Stomach (tissue), 9 donors: ENCODE data around the gene HDGF. TPM values are rescaled to one million over a fixed set of nuclear protein-coding genes. Genes with fewer than 3 reads are reported as not detected.

Source experiments
- DNase-seq, 2 donors: peaks; one replicate each; pipeline versions ENCODE4 v3.0.0 to v3.0.0-alpha.2; 2013 to 2019
- H3K27ac ChIP-seq, 5 donors: fragments of 200-600 bp in 4 of 5; sonication (generic) in 4 of 5; one replicate each; pipeline ENCODE4 v1.5.1; 2013 to 2019; ENCODE audit warnings: mild to moderate bottlenecking in 1 of 5, moderate library complexity in 1 of 5
- H3K27me3 ChIP-seq, 3 donors: fragments of 200-600 bp; sonication (generic); one replicate each; pipeline ENCODE4 v1.5.1; 2017 to 2019; ENCODE audit warnings: mixed run types in 1 of 3
- H3K36me3 ChIP-seq, 4 donors: fragments of 200-600 bp; sonication (generic); 1 replicate in 3 of 4; 2 replicates in 1 of 4; pipeline ENCODE4 v1.5.1; 2016 to 2019
- H3K4me1 ChIP-seq, 4 donors: fragments of 200-600 bp; sonication (generic); one replicate each; pipeline ENCODE4 v1.5.1; 2016 to 2019
- H3K4me3 ChIP-seq, 4 donors: fragments of 200-600 bp; sonication (generic) in 3 of 4; one replicate each; pipeline ENCODE4 v1.5.1; 2016 to 2019; ENCODE audit warnings: mild to moderate bottlenecking in 1 of 4
- H3K9me3 ChIP-seq, 4 donors: fragments of 200-600 bp; sonication (generic); one replicate each; pipeline ENCODE4 v1.5.1; 2016 to 2019
- EP300 ChIP-seq: sonication (generic); formaldehyde crosslinking; IDR thresholded peaks from one replicate; pipeline ENCODE4 v1.6.1; 2017; ENCODE audit warnings: antibody characterized with exemption
- POLR2A ChIP-seq, 4 donors: fragments of 450-650 bp; IDR thresholded peaks; one replicate each; pipeline ENCODE4 v1.6.1; 2016; ENCODE audit warnings: antibody characterized with exemption in 4 of 4, control low read depth in 2 of 4, mild to moderate bottlenecking in 1 of 4, moderate library complexity in 1 of 4
- POLR2AphosphoS5 ChIP-seq, 3 donors: sonication (generic); formaldehyde crosslinking; IDR thresholded peaks; one replicate each; pipeline ENCODE4 v1.6.1; 2016; ENCODE audit warnings: antibody characterized with exemption in 3 of 3
- WGBS, 5 donors: extraction: QIAGEN DNeasy Blood & Tissue Kit in 3 of 5; methylation state at CpG; one replicate each; pipeline versions ENCODE4 v1.1.5 to v1.1.7; 2013 to 2018; 5-methylcytosine and 5-hydroxymethylcytosine counted together
- intact Hi-C: fragments of 100-400 bp; cut with DNase I; formaldehyde crosslinking; loops from one replicate; pipeline ENCODE4 v1.15.1; 2023; ENCODE audit warnings: low total_unique reads
- polyA plus RNA-seq, 3 donors: library from polyadenylated mRNA; stranded (reverse); fragments of 200-250 nt; gene quantifications; one replicate each; pipeline ENCODE4 v1.2.3, GENCODE V29; 2013
- total RNA-seq, 5 donors: library from RNA; depleted of rRNA; stranded (reverse); fragments of >200 nt; gene quantifications; one replicate each; pipeline versions ENCODE4 v1.1.0 to v1.2.3, GENCODE V29; 2014 to 2016
- TF ChIP-seq, protein P1 (sequence below), 7 experiments: fragments of 450-650 bp in 4 of 7; fragments of 200-600 bp in 3 of 7; sonication (generic) in 3 of 7; IDR thresholded peaks; one replicate each; pipeline ENCODE4 v1.5.1; 2016 to 2019; ENCODE audit warnings: antibody characterized with exemption in 7 of 7, control low read depth in 2 of 7, mild to moderate bottlenecking in 1 of 7
- donor health status: healthy with polysubstance abuse.
- donor health status: Bipolar disorder and iron deficiency.
- donor health status: healthy.

The HDGF gene
- total and polyA plus RNA-seq, 8 donors, result 81.7 to 214 (median 161) TPM

GRCh38 chr1:156707417-156708217 is 43.9 kb downstream of the HDGF start:
- H3K36me3 ChIP-seq, result no peaks in the 10 kb centered on the region
- DNase-seq, result peak in 1 of 2 donors; percentile 71
- no peak overlapping the region for H3K4me3 ChIP-seq
- H3K4me1 ChIP-seq, result peaks cover 26 to 64% (median 56%) of the 10 kb centered on the region in 4 donors
- WGBS, 5 donors, result 61 to 74% (median 67%) methylated on average over 7 to 8 of the region's 8 CpGs
- TF ChIP-seq POLR2A (IDR thresholded peaks at IDR 0.05), result no peak
- no peaks in the 10 kb centered on the region for H3K9me3 ChIP-seq
- H3K27ac ChIP-seq, result peak overlapping the region in 3 of 5 donors; percentile 48 to 83 (median 52)
- intact Hi-C loops, result no loop called here
- H3K27me3 ChIP-seq, result peaks cover 0 to 48% (median 23%) of the 10 kb centered on the region in 3 donors

GRCh38 chr1:156706657-156707416 is 44.6 kb downstream of the HDGF start:
- Histone ChIP-seq H3K36me3 (no peaks in the 10 kb centered on the region), H3K27ac (peak overlapping the region in 4 of 5 donors; percentile 32 to 83 (median 50)), H3K9me3 (no peaks in the 10 kb centered on the region), H3K4me3 (peak overlapping the region; percentile 40 to 56 (median 44)), H3K27me3 (peaks cover 0 to 54% (median 23%) of the 10 kb centered on the region in 3 donors), H3K4me1 (peaks cover 26 to 64% (median 56%) of the 10 kb centered on the region in 4 donors)
- 9 to 14% (median 9%) methylated on average over 21 to 29 of the region's 29 CpGs for WGBS, 5 donors
- intact Hi-C loops, result no loop called here
- TF ChIP-seq, protein P1, sequence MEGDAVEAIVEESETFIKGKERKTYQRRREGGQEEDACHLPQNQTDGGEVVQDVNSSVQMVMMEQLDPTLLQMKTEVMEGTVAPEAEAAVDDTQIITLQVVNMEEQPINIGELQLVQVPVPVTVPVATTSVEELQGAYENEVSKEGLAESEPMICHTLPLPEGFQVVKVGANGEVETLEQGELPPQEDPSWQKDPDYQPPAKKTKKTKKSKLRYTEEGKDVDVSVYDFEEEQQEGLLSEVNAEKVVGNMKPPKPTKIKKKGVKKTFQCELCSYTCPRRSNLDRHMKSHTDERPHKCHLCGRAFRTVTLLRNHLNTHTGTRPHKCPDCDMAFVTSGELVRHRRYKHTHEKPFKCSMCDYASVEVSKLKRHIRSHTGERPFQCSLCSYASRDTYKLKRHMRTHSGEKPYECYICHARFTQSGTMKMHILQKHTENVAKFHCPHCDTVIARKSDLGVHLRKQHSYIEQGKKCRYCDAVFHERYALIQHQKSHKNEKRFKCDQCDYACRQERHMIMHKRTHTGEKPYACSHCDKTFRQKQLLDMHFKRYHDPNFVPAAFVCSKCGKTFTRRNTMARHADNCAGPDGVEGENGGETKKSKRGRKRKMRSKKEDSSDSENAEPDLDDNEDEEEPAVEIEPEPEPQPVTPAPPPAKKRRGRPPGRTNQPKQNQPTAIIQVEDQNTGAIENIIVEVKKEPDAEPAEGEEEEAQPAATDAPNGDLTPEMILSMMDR (IDR thresholded peaks at IDR 0.05), result no peak
- TF ChIP-seq EP300, result no peak
- no peak for TF ChIP-seq POLR2AphosphoS5 (IDR thresholded peaks at IDR 0.05)
- no peak for TF ChIP-seq POLR2A (IDR thresholded peaks at IDR 0.05)
- peak in 1 of 2 donors; percentile 91 for DNase-seq

DNA sequence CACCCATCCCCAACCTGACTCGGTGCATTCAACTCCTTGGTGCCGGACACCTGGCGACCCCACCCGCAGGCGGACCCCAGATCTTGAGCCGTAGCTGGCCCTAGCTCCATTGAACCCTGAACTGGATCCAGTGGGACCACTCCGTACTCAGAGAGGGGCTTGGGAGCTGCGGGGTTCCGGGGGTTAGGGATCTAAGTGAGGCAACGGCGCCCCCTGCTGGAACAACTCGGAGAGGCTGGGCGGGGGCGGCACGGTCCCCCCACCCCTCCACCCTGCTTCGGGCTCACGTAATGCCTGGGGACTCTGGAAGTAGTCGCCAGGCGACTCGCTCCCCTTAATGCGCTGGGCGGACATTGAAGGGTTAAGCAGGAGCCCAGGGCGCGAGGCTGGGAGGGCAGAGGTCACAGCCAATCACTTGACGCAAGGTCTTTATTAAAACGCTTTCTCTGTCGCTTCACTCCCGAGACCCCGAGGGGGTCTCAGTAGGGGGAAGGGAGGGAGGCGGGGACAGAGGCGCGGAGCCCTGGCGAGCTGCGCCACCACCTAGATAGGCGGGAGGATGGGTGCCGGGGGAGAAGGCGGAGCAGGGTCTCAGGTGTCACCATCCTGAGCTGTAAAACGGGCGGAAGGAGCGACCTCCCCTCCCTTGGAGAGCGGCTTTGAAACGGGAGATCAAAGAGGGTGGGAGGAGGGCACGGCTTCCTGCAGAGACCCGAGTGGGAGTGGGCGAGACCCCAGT is 45.4 kb downstream of the HDGF start:
- Histone ChIP-seq H3K27ac (peak overlapping the region in 4 of 5 donors; percentile 32 to 83 (median 50)), H3K27me3 (peaks cover 0 to 61% (median 23%) of the 10 kb centered on the region in 3 donors), H3K4me3 (peak overlapping the region; percentile 40 to 56 (median 44)), H3K4me1 (peaks cover 26 to 64% (median 56%) of the 10 kb centered on the region in 4 donors), H3K36me3 (no peaks in the 10 kb centered on the region), H3K9me3 (no peaks in the 10 kb centered on the region)
- no peak for TF ChIP-seq EP300
- TF ChIP-seq, protein P1 (IDR thresholded peaks at IDR 0.05), result peak in 5 of 7 experiments; percentile 53 to 86 (median 68)
- TF ChIP-seq POLR2A (IDR thresholded peaks at IDR 0.05), result no peak
- no peak for TF ChIP-seq POLR2AphosphoS5 (IDR thresholded peaks at IDR 0.05)
- 1 to 4% (median 1%) methylated on average over 33 to 45 of the region's 45 CpGs for WGBS, 5 donors
- DNase-seq, result peak; percentile 68 to 91
- intact Hi-C loops, result no loop called here

- H3K36me3 ChIP-seq, result no peaks in the 10 kb centered on the region
- H3K27ac ChIP-seq, result peak within 1 kb of the TSS in 4 of 5 donors; percentile 32 to 83 (median 50)
- DNase-seq, result peak in 1 of 2 donors; percentile 79
- WGBS, 5 donors, result 1 to 4% (median 2%) methylated on average over 18 to 42 of the region's 42 CpGs
- intact Hi-C loops, result no loop called here
- H3K4me1 ChIP-seq, result peaks cover 26 to 58% (median 51%) of the 10 kb centered on the region in 4 donors
- no peaks in the 10 kb centered on the region for H3K9me3 ChIP-seq
- peaks cover 0 to 68% (median 23%) of the 10 kb centered on the region in 3 donors for H3K27me3 ChIP-seq
- no peak for TF ChIP-seq EP300
- TF ChIP-seq, protein P1 (IDR thresholded peaks at IDR 0.05), result no peak
- TF ChIP-seq POLR2AphosphoS5 (IDR thresholded peaks at IDR 0.05), result no peak
- no peak for TF ChIP-seq POLR2A (IDR thresholded peaks at IDR 0.05)
- H3K4me3 ChIP-seq, result peak within 1 kb of the TSS; percentile 40 to 56 (median 44)
Measured at GRCh38 chr1:156705321-156705917, 46.1 kb downstream of the HDGF start, which contains the start of gene CRABP2. TSS of gene CRABP2 (minus strand) at chr1:156705583. CDS start at chr1:156705446, 137 bp downstream.
